GM19351 (cell line): Measurements from ENCODE around the gene SPRED3.

Experiments
- ATAC-seq: cut with Tn5 transposase; IDR thresholded peaks from one replicate; pipeline ENCODE4 v1.9.1; 2021; ENCODE audit warnings: mild to moderate bottlenecking, moderate library complexity; ENCODE audit not compliant: unreplicated experiment

Gene SPRED3

GRCh38 chr19:38417146-38417543 is 28.6 kb downstream of the SPRED3 start:
- no peak for ATAC-seq

- no peak for ATAC-seq
These were observed 29.3 kb downstream of the SPRED3 start for GRCh38 chr19:38417544-38418506.

GRCh38 chr19:38420935-38421334 is 32.4 kb downstream of the SPRED3 start:
- no peak for ATAC-seq

GRCh38 chr19:38421856-38422255 is 33.4 kb downstream of the SPRED3 start:
- no peak for ATAC-seq

- no peak for ATAC-seq
These were observed 33.9 kb downstream of the SPRED3 start for GRCh38 chr19:38422438-38422837.

GRCh38 chr19:38424272-38424671 is 35.8 kb downstream of the SPRED3 start:
- no peak for ATAC-seq

- no peak for ATAC-seq
These were observed 36.8 kb downstream of the SPRED3 start for GRCh38 chr19:38425222-38425809.

- ATAC-seq: no peak
These were observed 37.4 kb downstream of the SPRED3 start, which contains the start of gene RASGRP4 for GRCh38 chr19:38425810-38426466. Gene RASGRP4 (minus strand): TSS chr19:38426219. CDS start chr19:38426091, 128 bp downstream.

- peak; percentile 56 for ATAC-seq
These were observed 38.7 kb downstream of the SPRED3 start for GRCh38 chr19:38427035-38427677.

GRCh38 chr19:38429055-38429810 is 40.7 kb downstream of the SPRED3 start:
- ATAC-seq: no peak

GRCh38 chr19:38429811-38430156 is 41.3 kb downstream of the SPRED3 start:
- ATAC-seq: no peak

GRCh38 chr19:38430931-38431330 is 42.4 kb downstream of the SPRED3 start:
- no peak for ATAC-seq

GRCh38 chr19:38433268-38433733 is 44.8 kb downstream of the SPRED3 start, which contains the start of gene RYR1:
Gene RYR1 (plus strand): TSS chr19:38433691. CDS start chr19:38433830, 139 bp downstream.
- no peak for ATAC-seq

- no peak for ATAC-seq
These were observed 46.1 kb downstream of the SPRED3 start for GRCh38 chr19:38434549-38435051.

GRCh38 chr19:38437295-38437694 is 48.8 kb downstream of the SPRED3 start:
- ATAC-seq: no peak

GRCh38 chr19:38437917-38438316 is 49.4 kb downstream of the SPRED3 start:
- ATAC-seq: no peak

- ATAC-seq: no peak
These were observed 52.1 kb downstream of the SPRED3 start for GRCh38 chr19:38440592-38440991.

- no peak for ATAC-seq
These were observed 53.3 kb downstream of the SPRED3 start for GRCh38 chr19:38441657-38442348.

GRCh38 chr19:38442736-38443135 is 54.2 kb downstream of the SPRED3 start:
- ATAC-seq: no peak
